OCI-LY3 (cell line): ENCODE results near the gene NKAIN2.

Experiments used
- H2AFZ ChIP-seq: fragments of 200-600, 300-600 bp; shearing (Covaris generic); 2 replicates; pipeline ENCODE4 v1.6.0; 2014; ENCODE audit warnings: antibody characterized with exemption, low read depth, low read length
- H3K27ac ChIP-seq: fragments of 200-600, 300-600 bp; sonication (generic); 2 replicates; pipeline ENCODE4 v1.5.1; 2014; ENCODE audit warnings: mild to moderate bottlenecking, low read length, moderate library complexity, mixed read lengths
- H3K27me3 ChIP-seq: fragments of 200-600, 300-600 bp; sonication (generic); 2 replicates; pipeline ENCODE4 v1.6.1; 2014; ENCODE audit warnings: low read depth, low read length, mixed read lengths
- H3K36me3 ChIP-seq: fragments of 200-600, 300-600 bp; sonication (generic); replicated peaks from 2 replicates; pipeline ENCODE3; 2014; ENCODE audit warnings: low read depth, low read length, mixed read lengths
- H3K4me1 ChIP-seq: fragments of 300-600, 200-600 bp; sonication (generic); 2 replicates; pipeline ENCODE4 v1.6.1; 2014; ENCODE audit warnings: low read length, mixed read lengths
- H3K4me2 ChIP-seq: fragments of 200-600, 300-600 bp; sonication (generic); 2 replicates; pipeline ENCODE4 v1.6.1; 2014; ENCODE audit warnings: low read length, mixed read lengths
- H3K4me3 ChIP-seq: fragments of 300-600, 200-600 bp; sonication (generic); 2 replicates; pipeline ENCODE4 v1.5.1; 2014; ENCODE audit warnings: antibody characterized with exemption, mild to moderate bottlenecking, low read length, moderate library complexity
- H3K79me2 ChIP-seq: fragments of 300-600, 200-600 bp; shearing (Covaris generic); 2 replicates; pipeline ENCODE4 v1.6.1; 2014; ENCODE audit warnings: mild to moderate bottlenecking, low read length, mixed read lengths
- H3K9ac ChIP-seq: fragments of 300-600, 200-600 bp; shearing (Covaris generic); 2 replicates; pipeline ENCODE4 v1.6.0; 2014; ENCODE audit warnings: mild to moderate bottlenecking, low read length, moderate library complexity
- H3K9me3 ChIP-seq: fragments of 200-600, 300-600 bp; shearing (Covaris generic); 2 replicates; pipeline ENCODE4 v1.6.1; 2014; ENCODE audit warnings: low read length, mixed read lengths; ENCODE audit not compliant: insufficient read depth
- H4K20me1 ChIP-seq: fragments of 200-600, 300-600 bp; sonication (generic); 2 replicates; pipeline ENCODE4 v1.6.1; 2016; ENCODE audit warnings: low read length, mixed read lengths; ENCODE audit not compliant: insufficient read depth
- CTCF ChIP-seq: fragments of 200-600, 300-600 bp; sonication (generic); IDR thresholded peaks from 2 replicates; pipeline ENCODE4 v1.5.1; 2014; ENCODE audit warnings: antibody characterized with exemption, low read length, low read depth
- EZH2phosphoT487 ChIP-seq: fragments of 200-600 bp; shearing (Covaris generic); IDR thresholded peaks from 2 replicates; pipeline ENCODE4 v1.6.1; 2018; ENCODE audit warnings: antibody characterized with exemption, mixed run types, low read depth

Gene NKAIN2

DNA sequence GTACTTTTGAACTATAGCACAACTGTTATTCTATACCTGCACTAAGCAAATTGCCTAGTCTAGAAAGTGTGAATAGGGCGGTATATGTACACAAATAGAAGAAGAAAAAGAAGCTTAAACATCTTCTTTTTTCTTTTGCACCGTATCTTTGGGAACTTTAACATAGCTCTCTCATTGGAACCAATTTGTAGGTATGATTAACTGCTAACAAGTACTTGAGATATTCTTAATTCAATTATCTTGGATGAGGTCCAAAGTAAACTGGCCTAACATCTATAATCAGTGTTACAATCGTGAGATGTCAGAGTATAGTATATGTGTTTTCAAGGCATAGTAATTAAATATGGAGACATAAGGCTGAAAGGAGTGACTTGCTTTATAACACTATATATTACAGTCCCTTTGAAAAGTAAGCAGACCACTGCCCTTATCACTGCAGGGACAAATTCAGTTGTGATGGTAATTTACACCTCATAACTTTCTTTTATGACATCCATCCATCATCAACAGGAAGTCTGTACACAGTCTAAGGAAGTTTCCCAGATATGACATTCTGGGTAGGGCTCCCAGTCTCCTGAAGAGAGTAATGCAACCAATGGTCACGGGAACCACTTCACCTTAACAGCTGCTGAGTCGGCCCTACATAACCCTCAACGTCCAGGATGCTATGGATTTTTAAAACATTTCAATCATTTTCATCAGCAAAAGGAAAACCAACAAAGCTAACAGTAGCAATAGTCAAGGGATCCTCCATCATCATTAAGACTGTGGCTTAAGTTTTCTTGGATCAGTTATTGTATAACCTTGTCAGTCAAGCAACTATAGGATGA is 37.6 kb downstream of the NKAIN2 start:
- TF ChIP-seq EZH2phosphoT487 (no peak), CTCF (no peak)
- Histone ChIP-seq H3K4me3 (no peak overlapping the region), H4K20me1 (no peaks in the 10 kb centered on the region), H3K79me2 (no peaks in the 10 kb centered on the region), H3K9ac (no peak overlapping the region), H2AFZ (no peak overlapping the region), H3K27me3 (no peaks in the 10 kb centered on the region), H3K9me3 (no peaks in the 10 kb centered on the region), H3K27ac (no peak overlapping the region), H3K36me3 (no peaks in the 10 kb centered on the region), H3K4me2 (no peak overlapping the region), H3K4me1 (no peaks in the 10 kb centered on the region)

DNA sequence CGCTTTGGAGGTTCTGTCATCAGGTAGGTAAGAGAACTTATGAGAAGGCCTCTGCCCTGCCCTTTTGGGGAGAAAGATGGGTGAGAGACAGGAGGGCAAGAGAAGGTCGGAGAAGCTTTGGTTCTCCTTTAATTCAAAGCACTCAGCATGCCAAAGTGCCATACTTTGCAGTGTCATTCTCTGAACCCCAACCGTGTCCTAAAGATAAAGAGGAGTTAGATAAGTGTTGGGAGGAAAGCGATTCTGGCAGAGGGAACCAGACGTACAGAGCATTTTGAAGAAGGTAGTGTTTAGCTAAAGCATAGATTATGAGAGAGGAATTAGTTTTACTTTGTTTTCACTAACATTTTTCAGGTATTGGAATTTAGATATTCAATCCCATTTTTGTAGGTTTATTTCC is 40.3 kb downstream of the NKAIN2 start:
- Histone ChIP-seq H3K9me3 (no peaks in the 10 kb centered on the region), H3K27me3 (no peaks in the 10 kb centered on the region), H3K27ac (no peak overlapping the region), H3K79me2 (no peaks in the 10 kb centered on the region), H2AFZ (no peak overlapping the region), H3K9ac (no peak overlapping the region), H3K4me2 (no peak overlapping the region), H4K20me1 (no peaks in the 10 kb centered on the region), H3K4me3 (no peak overlapping the region), H3K4me1 (no peaks in the 10 kb centered on the region), H3K36me3 (no peaks in the 10 kb centered on the region)
- no peak for TF ChIP-seq EZH2phosphoT487
- TF ChIP-seq CTCF: no peak

DNA sequence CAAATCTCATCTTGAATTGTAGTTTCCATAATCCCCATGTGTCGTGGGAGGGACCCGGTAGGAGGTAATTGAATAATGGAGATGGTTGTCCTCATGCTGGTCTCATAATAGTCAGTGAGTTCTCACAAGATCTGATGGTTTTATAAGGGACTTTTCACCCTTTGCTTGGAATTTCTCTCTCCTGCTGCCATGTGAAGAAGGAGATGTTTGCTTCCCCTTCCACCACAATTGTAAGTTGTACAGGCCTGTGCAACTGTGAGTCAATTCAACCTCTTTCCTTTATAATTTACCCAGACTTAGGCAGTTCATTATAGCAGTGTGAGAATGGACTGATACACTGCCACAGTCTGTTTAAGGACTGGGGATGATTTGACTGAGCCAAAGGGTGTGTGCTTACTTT is 44.7 kb downstream of the NKAIN2 start:
- Histone ChIP-seq H3K27ac (no peak overlapping the region), H4K20me1 (no peaks in the 10 kb centered on the region), H3K9me3 (no peaks in the 10 kb centered on the region), H3K4me3 (no peak overlapping the region), H3K36me3 (no peaks in the 10 kb centered on the region), H3K27me3 (no peaks in the 10 kb centered on the region), H2AFZ (no peak overlapping the region), H3K4me2 (no peak overlapping the region), H3K4me1 (no peaks in the 10 kb centered on the region), H3K79me2 (no peaks in the 10 kb centered on the region), H3K9ac (no peak overlapping the region)
- TF ChIP-seq CTCF (no peak), EZH2phosphoT487 (no peak)

DNA sequence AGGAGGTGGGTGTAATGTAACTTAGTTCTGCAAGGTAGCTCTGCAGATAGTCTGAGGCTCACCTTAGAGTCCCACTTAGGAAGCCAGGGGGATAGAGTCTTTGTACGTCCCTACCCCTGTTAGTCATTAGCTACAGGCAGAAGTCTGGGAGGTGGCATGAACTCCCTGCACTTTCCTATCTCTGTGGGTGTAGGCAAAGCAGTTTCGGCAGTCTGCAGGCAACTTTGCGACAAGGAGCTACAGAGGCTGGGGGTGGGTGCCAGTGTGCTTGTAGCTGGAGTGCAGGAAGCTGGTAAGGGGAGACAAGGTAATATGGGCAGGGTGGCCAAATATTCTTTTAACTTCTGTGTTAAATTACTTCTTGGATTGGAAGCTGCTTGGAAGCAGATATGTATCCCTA is 45.7 kb downstream of the NKAIN2 start:
- Histone ChIP-seq H2AFZ (no peak overlapping the region), H3K27me3 (no peaks in the 10 kb centered on the region), H3K4me1 (no peaks in the 10 kb centered on the region), H3K4me2 (no peak overlapping the region), H3K4me3 (no peak overlapping the region), H4K20me1 (no peaks in the 10 kb centered on the region), H3K36me3 (no peaks in the 10 kb centered on the region), H3K9me3 (no peaks in the 10 kb centered on the region), H3K79me2 (no peaks in the 10 kb centered on the region), H3K27ac (no peak overlapping the region), H3K9ac (no peak overlapping the region)
- no peak for TF ChIP-seq EZH2phosphoT487
